ENCODE data around the gene C3orf70. TPM values are rescaled to one million over a fixed set of nuclear protein-coding genes. Genes with fewer than 3 reads are reported as not detected.
"Not testable (repeated sequence)": the region's sequence is repeated elsewhere in the genome, so short reads cannot be mapped to it uniquely, and the experiment has no call there.

The C3orf70 gene
- total RNA-seq, 6 experiments from 2014 or later, result 0.06 to 0.69 (median 0.30) TPM

DNA sequence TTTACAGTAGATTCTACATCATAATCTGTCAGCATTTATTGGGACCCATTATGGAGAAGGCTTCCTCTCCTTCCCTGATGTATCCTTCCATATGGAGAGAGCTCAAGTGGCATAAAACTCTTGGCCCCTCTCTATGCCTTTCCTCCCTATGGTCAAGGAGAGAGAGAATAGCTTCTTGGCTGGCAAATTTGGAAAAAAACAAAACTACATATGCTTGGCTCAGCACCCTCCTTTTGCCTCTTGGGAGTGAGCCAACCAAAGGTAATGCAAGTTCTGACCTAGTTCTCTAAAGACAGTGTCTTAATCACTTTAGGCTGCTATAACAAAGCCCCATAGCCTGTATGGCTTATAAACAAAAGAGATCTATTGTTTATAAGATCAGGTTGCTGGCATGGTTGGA, 37.5 kb downstream of the C3orf70 start:
- no peak for ATAC-seq
- Histone ChIP-seq H3K4me1 (no peaks in the 10 kb centered on the region), H3K9me3 (no peaks in the 10 kb centered on the region), H3K27ac (no peak overlapping the region), H3K36me3 (no peaks in the 10 kb centered on the region), H3K27me3 (no peaks in the 10 kb centered on the region), H3K4me3 (no peak overlapping the region)
- DNase-seq, result no peak
- intact Hi-C loops (cut with DNase I), result no loop called here
- TF ChIP-seq POLR2A (IDR thresholded peaks at IDR 0.05), result no peak
- TF ChIP-seq, protein P1, sequence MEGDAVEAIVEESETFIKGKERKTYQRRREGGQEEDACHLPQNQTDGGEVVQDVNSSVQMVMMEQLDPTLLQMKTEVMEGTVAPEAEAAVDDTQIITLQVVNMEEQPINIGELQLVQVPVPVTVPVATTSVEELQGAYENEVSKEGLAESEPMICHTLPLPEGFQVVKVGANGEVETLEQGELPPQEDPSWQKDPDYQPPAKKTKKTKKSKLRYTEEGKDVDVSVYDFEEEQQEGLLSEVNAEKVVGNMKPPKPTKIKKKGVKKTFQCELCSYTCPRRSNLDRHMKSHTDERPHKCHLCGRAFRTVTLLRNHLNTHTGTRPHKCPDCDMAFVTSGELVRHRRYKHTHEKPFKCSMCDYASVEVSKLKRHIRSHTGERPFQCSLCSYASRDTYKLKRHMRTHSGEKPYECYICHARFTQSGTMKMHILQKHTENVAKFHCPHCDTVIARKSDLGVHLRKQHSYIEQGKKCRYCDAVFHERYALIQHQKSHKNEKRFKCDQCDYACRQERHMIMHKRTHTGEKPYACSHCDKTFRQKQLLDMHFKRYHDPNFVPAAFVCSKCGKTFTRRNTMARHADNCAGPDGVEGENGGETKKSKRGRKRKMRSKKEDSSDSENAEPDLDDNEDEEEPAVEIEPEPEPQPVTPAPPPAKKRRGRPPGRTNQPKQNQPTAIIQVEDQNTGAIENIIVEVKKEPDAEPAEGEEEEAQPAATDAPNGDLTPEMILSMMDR (IDR thresholded peaks at IDR 0.05), result no peak

DNA sequence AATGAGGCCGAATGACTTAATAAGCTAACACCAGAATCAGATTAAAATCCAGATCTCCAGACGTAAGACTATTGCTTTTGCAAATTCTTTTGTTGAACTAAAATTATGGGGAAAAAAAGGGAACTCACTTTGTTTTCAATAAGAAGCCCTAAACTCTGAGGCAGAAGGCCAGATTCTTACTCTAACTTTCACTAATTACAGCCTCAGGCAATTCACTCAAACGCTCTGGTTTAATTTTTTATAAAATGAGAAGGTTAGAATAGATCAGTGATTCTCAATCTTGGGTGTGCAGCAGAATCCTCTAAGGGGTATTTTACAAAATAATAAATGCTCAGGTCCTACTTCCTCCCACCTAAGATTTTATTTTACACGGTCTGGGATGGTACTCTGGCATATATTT, 38.1 kb downstream of the C3orf70 start:
- no peaks in the 10 kb centered on the region for H3K27me3 ChIP-seq
- H3K4me1 ChIP-seq, result no peaks in the 10 kb centered on the region
- H3K27ac ChIP-seq, result no peak overlapping the region
- intact Hi-C loops (cut with DNase I), result no loop called here
- no peaks in the 10 kb centered on the region for H3K36me3 ChIP-seq
- no peak overlapping the region for H3K4me3 ChIP-seq
- ATAC-seq (no peak), DNase-seq (no peak)
- WGBS (ENCODE audit: insufficient coverage, low coverage, low lambda C conversion rate, missing lambda C conversion rate), result 57% methylated on average over 4 of the region's 4 CpGs
- TF ChIP-seq, protein P1 (IDR thresholded peaks at IDR 0.05), result no peak
- no peak for TF ChIP-seq POLR2A (IDR thresholded peaks at IDR 0.05)
- H3K9me3 ChIP-seq, result no peaks in the 10 kb centered on the region

DNA sequence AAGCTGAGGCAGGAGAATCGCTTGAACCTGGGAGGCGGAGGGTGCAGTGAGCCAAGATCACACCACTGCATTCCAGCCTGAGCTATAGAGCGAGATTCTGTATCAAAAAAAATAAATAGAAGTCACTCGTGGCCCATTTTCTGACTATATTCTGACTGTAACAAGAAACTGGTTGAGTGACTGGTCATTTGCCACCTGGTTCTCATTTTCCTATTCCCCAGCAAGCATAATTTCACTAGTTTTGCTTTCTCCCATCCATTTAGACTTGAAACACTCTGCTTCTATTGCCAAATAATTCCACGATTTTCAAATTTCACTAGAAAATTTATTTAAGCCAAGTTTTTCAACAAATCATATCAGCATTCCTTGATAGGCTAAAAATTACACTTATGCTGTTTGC, 40.7 kb downstream of the C3orf70 start:
- H3K27ac ChIP-seq, result no peak overlapping the region
- H3K4me1 ChIP-seq, result no peaks in the 10 kb centered on the region
- no peak for DNase-seq
- intact Hi-C loops (cut with DNase I), result no loop called here
- H3K4me3 ChIP-seq, result no peak overlapping the region
- TF ChIP-seq, protein P1 (IDR thresholded peaks at IDR 0.05), result no peak
- TF ChIP-seq POLR2A (IDR thresholded peaks at IDR 0.05), result no peak
- no peak for ATAC-seq
- no peaks in the 10 kb centered on the region for H3K9me3 ChIP-seq
- WGBS (ENCODE audit: insufficient coverage, low coverage, low lambda C conversion rate, missing lambda C conversion rate), result 69% methylated on average over 5 of the region's 5 CpGs
- no peaks in the 10 kb centered on the region for H3K36me3 ChIP-seq
- no peaks in the 10 kb centered on the region for H3K27me3 ChIP-seq

DNA sequence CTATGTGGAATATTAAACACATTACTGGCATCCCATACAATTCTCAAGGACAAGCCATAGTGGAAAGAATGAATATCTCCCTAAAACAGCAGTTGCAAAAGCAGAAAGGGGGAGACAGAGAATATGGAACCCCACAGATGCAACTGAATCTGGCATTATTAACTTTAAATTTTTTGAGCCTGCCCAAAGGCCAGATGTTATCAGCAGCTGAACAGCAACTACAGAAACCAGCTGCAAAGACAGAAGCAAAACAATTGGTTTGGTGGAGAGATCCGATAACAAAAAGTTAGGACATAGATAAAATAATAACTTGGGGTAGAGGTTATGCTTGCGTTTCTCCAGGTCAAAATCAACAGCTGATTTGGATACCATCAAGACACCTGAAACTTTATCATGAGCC, 43.8 kb downstream of the C3orf70 start:
- ATAC-seq; DNase-seq; H3K27ac ChIP-seq; H3K36me3 ChIP-seq; intact Hi-C loops (cut with DNase I); H3K27me3 ChIP-seq; H3K4me3 ChIP-seq; H3K4me1 ChIP-seq; H3K9me3 ChIP-seq: not testable (repeated sequence)
- WGBS (ENCODE audit: insufficient coverage, low coverage, low lambda C conversion rate, missing lambda C conversion rate), result 88% methylated on average over 1 of the region's 2 CpGs

DNA sequence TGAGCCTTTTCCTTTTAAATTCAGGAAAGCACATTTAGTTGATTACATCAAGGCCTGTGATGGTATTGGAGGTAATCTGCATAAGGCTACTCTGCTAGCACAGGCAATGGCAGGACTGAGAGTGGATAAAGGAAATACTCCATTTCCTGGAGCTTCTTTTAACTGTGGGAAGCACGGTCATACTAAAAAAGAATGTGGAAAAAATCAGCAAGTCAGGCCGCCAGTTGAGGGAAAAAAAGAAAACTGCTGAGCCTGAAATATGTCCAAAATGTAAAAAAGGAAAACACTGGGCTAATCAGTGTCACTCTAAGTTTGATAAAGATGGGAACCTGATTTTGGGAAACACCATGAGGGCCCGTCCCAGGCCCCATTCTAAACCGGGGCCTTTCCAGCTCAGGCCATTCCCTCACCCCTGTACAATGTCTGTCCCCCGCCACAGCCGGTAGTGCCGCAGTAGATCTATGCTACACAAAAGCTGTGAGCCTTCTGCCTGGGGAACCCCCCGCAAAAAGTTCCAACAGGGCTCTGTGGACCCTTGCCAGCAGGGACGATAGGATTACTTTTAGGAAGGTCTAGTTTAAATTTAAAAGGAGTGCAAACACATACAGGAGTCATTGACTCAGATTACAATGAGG, 46.5 kb downstream of the C3orf70 start:
- H3K27ac ChIP-seq; ATAC-seq; H3K4me3 ChIP-seq; H3K27me3 ChIP-seq; H3K4me1 ChIP-seq; H3K9me3 ChIP-seq; H3K36me3 ChIP-seq; intact Hi-C loops (cut with DNase I); DNase-seq: not testable (repeated sequence)
- 47% methylated on average over 5 of the region's 9 CpGs for WGBS (ENCODE audit: insufficient coverage, low coverage, low lambda C conversion rate, missing lambda C conversion rate)

All from right lobe of liver (tissue), 6 donors.